Activated CD4-positive, alpha-beta T cell treated with anti-CD3 and anti-CD28 coated beads, Interleukin-2, amount 50 U/mL, for 48 hours (primary cell): Measurements from ENCODE around the gene CCDC198.

Experiments used
- DNase-seq, 2 experiments: peaks; one replicate each; pipeline ENCODE4 v3.0.0-alpha.2; 2020

The CCDC198 gene

DNA sequence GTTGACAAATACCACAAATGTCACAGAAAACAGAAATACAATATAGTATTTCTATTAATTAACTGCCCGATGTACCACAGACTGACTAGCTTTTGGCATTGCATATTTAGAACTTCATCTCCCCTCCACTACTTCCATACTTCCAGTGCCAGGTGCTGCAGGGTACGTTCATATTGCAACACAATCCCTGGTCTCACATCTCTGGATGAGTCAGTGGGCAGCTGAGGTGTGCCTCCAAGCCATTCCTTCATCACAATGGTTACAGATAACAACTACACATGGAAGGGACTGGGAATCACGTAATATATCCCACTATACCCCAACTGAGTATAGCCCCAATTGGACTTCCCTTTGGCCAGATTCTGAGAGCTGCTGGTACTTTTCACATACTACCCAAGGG lies 31.1 kb downstream of the CCDC198 start:
- no peak for DNase-seq

GRCh38 chr14:57461777-57462320 lies 31.8 kb downstream of the CCDC198 start:
- DNase-seq = no peak

GRCh38 chr14:57435923-57436322 lies 57.7 kb downstream of the CCDC198 start:
- no peak for DNase-seq

DNA sequence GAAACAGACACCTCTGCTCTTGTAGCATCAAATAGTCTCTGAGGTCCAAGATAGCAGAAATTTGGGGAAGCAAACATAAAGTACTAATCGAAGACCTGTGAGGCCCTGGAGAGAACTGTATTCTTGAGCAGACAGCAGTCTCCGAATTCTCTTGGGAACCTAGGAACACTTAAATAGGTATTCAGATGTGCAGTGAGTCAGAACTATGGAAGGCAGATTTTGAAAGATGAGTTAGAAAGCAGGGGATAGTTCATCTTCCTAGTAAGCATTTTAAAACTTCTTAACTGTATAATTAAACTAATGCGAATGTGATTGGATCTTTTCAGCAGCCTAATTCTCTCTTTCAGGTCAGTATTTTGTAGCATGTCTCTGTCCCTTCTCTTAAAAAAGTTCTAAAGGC lies 72.7 kb downstream of the CCDC198 start:
- DNase-seq = no peak

DNA sequence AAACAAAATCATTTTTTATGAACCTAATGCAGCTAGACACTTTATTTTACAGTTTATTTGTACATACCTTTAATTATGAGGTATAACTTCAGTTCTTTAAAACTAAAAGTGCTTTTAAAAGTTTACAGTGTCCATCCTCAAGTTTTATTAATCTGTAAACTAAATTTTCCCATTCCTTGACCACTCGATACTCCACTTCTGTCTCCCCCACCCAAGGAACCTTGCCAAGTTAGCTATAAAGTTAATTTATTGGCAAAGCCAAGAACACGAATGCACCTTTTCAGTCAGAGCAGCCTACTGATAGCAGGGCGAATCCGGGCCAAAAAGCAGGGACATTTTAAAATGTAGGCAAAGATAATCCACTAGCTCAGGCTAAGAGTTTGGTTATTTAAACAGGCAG lies 73.6 kb downstream of the CCDC198 start:
- DNase-seq = no peak
